ENCODE measurements around the gene TLR6. TPM values are rescaled to one million over a fixed set of nuclear protein-coding genes. Genes with fewer than 3 reads are reported as not detected.
"Not testable (repeated sequence)": the region's sequence is repeated elsewhere in the genome, so short reads cannot be mapped to it uniquely, and the experiment has no call there.

TLR6 gene
- total RNA-seq, 1 experiment from 2014 or later: 18.3 TPM

- DNase-seq (ENCODE audit: extremely low read depth, low read depth): no peak
Measured at GRCh38 chr4:38829237-38829636, 27.4 kb downstream of the TLR6 start.

- no peak for DNase-seq (ENCODE audit: extremely low read depth, low read depth)
Measured at GRCh38 chr4:38823766-38824165, 32.9 kb downstream of the TLR6 start.

GRCh38 chr4:38822748-38823303 is 33.8 kb downstream of the TLR6 start:
- DNase-seq (ENCODE audit: extremely low read depth, low read depth): no peak

- DNase-seq (ENCODE audit: extremely low read depth, low read depth): peak; percentile 17
Measured at GRCh38 chr4:38821739-38822138, 34.9 kb downstream of the TLR6 start.

- DNase-seq (ENCODE audit: extremely low read depth, low read depth): no peak
Measured at GRCh38 chr4:38820329-38821061, 36.1 kb downstream of the TLR6 start.

GRCh38 chr4:38819569-38819968 is 37.0 kb downstream of the TLR6 start:
- no peak for DNase-seq (ENCODE audit: extremely low read depth, low read depth)

GRCh38 chr4:38818441-38818976 is 38.1 kb downstream of the TLR6 start:
- no peak for DNase-seq (ENCODE audit: extremely low read depth, low read depth)

GRCh38 chr4:38815885-38816782 is 40.5 kb downstream of the TLR6 start:
- DNase-seq (ENCODE audit: extremely low read depth, low read depth): no peak

GRCh38 chr4:38814386-38814785 is 42.2 kb downstream of the TLR6 start:
- DNase-seq (ENCODE audit: extremely low read depth, low read depth): no peak

GRCh38 chr4:38811297-38811696 is 45.3 kb downstream of the TLR6 start:
- DNase-seq (ENCODE audit: extremely low read depth, low read depth): no peak

- not testable (repeated sequence) for DNase-seq (ENCODE audit: extremely low read depth, low read depth)
Measured at GRCh38 chr4:38807462-38807861, 49.2 kb downstream of the TLR6 start.

GRCh38 chr4:38806251-38806650 is 50.4 kb downstream of the TLR6 start:
- DNase-seq (ENCODE audit: extremely low read depth, low read depth): not testable (repeated sequence)

GRCh38 chr4:38805530-38806145 is 51.0 kb downstream of the TLR6 start:
- no peak for DNase-seq (ENCODE audit: extremely low read depth, low read depth)

- DNase-seq (ENCODE audit: extremely low read depth, low read depth): peak; percentile 37
Measured at GRCh38 chr4:38804654-38805295, 51.8 kb downstream of the TLR6 start, which contains the start of gene TLR1. TSS of gene TLR1 (minus strand) at chr4:38804791. CDS start at chr4:38798831, 5,960 bp downstream.

- DNase-seq (ENCODE audit: extremely low read depth, low read depth): no peak
Measured at GRCh38 chr4:38803833-38804653, 52.6 kb downstream of the TLR6 start.

- no peak for DNase-seq (ENCODE audit: extremely low read depth, low read depth)
Measured at GRCh38 chr4:38802561-38803355, 53.9 kb downstream of the TLR6 start.

GRCh38 chr4:38800961-38801450 is 55.6 kb downstream of the TLR6 start:
- DNase-seq (ENCODE audit: extremely low read depth, low read depth): no peak

GRCh38 chr4:38800366-38800765 is 56.3 kb downstream of the TLR6 start:
- no peak for DNase-seq (ENCODE audit: extremely low read depth, low read depth)
